ENCODE results near the gene RAPGEF1.

- TF ChIP-seq POLR2AphosphoS5 (IDR thresholded peaks at IDR 0.05) (no peak), CTCF (IDR thresholded peaks at IDR 0.05 in 8 of 11, conservative IDR thresholded peaks at IDR 0.05 in 3 of 11) (no peak)
These were observed 79.1 kb downstream of the RAPGEF1 start for GRCh38 chr9:131660466-131661405.

Data from spleen (tissue), 7 donors.